GM19035 (cell line): ENCODE data around the gene PIGL.
"Not testable (repeated sequence)": the region's sequence is repeated elsewhere in the genome, so short reads cannot be mapped to it uniquely, and the experiment has no call there.

Experiments
- ATAC-seq: cut with Tn5 transposase; IDR thresholded peaks from one replicate; pipeline ENCODE4 v1.9.1; 2021; ENCODE audit not compliant: unreplicated experiment

The PIGL gene

GRCh38 chr17:16273499-16273898 is 56.5 kb downstream of the PIGL start:
- ATAC-seq = no peak

- no peak for ATAC-seq
Observed at GRCh38 chr17:16273929-16274339, 56.9 kb downstream of the PIGL start.

GRCh38 chr17:16275024-16275423 is 58.0 kb downstream of the PIGL start:
- ATAC-seq = no peak

DNA sequence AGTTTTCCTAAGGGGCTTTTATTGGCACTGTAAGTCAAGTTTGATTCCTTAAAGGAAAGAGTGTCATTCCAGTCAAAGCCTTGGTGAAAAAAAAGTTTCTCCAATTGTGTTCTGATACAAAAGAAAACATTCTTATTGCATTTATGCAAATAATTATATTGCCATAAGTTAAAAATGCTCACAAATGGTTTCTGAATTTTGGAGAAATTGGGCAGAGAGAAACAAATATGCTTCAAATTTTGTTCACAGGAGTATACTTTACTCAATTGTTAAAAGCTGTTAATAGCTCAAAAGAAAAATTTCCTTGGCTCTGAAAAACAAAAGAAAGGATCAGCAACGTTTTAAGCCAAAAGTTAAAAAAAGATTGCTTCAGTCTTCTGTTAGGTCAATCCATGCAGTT is 60.2 kb downstream of the PIGL start:
- ATAC-seq = no peak

DNA sequence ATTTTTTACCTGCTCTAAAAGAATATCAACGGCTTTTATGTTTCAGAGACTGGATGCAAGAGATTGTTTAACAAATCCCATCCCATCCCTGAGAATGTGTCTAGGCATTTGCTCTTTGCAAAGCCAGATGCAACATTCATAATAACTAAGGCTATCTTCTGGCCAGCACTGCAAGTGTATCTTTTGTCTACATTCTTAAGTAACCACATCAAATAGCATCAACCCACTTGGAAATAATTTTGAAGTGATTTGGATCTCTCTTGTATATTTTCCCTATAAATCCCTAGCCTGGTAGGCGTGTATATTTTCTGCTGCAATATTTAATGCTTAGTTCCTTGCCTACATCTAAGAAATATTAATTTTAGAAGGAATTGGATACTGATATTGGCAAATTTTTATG is 64.3 kb downstream of the PIGL start:
- ATAC-seq = no peak

- ATAC-seq = no peak
Observed at GRCh38 chr17:16282522-16282921, 65.5 kb downstream of the PIGL start.

- no peak for ATAC-seq
Observed at GRCh38 chr17:16283705-16284104, 66.7 kb downstream of the PIGL start.

DNA sequence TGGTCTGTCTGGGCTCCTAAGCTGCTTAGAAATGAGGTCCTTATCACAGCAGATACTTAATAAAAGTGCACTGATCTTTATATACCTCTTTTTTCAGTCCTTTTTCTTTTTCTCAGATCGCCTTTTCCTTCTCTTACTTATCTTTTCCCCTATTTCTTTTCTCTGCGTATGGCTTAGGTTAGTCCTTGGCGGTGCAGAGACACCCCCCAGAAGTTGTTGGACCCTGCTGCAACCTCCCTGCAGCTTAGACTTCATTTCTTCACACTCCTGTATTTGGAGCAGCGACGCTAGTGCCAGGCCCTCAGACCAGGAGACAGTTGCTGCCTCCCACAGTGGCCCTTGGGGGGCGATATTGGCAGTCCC is 68.6 kb downstream of the PIGL start:
- ATAC-seq = no peak

GRCh38 chr17:16286009-16286946 is 69.3 kb downstream of the PIGL start:
- ATAC-seq = peak; percentile 85

GRCh38 chr17:16286947-16287562 is 70.0 kb downstream of the PIGL start:
- ATAC-seq = no peak

GRCh38 chr17:16287563-16288027 is 70.6 kb downstream of the PIGL start:
- ATAC-seq = no peak

GRCh38 chr17:16288860-16289571 is 72.0 kb downstream of the PIGL start:
- no peak for ATAC-seq

DNA sequence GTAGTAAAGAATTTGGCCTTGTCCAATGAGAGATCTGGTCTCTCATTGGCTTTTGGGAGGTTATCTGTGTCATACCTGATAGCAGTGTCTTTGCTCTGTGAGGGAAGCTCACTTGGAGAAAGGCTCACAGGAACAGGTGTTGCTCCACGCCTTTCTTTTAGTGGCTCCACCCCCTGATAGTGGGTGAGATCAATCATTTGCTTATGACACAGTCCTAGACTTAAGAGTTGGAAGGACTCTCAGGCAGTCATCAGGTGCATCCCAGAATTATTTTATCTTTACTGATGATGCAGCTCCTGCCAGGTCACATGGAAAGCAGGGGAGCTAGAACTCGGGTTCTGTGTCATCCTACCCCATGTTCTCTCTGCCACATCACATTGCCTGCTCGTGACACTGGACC is 76.9 kb downstream of the PIGL start:
- ATAC-seq = no peak

DNA sequence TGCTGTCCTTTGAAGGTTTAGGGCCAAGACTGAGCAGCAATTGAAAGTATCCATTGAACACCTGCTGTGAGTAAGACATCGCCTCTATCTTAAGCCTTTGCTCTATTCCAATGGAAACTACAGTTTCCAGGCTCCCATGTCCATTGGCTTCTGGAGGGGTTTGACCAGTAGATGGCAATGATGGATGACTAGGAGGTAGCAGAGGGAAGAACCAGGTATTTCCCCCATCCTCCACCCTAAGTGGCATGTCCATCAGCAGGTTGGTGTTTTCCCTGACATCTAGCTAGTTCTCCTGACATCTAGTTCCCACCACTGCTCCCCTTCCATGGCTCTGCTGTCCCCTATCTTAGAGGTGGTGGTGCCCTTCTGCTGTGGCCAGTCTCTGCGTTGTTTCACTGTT is 77.5 kb downstream of the PIGL start:
- no peak for ATAC-seq

GRCh38 chr17:16296072-16296471 is 79.1 kb downstream of the PIGL start:
- ATAC-seq = not testable (repeated sequence)

DNA sequence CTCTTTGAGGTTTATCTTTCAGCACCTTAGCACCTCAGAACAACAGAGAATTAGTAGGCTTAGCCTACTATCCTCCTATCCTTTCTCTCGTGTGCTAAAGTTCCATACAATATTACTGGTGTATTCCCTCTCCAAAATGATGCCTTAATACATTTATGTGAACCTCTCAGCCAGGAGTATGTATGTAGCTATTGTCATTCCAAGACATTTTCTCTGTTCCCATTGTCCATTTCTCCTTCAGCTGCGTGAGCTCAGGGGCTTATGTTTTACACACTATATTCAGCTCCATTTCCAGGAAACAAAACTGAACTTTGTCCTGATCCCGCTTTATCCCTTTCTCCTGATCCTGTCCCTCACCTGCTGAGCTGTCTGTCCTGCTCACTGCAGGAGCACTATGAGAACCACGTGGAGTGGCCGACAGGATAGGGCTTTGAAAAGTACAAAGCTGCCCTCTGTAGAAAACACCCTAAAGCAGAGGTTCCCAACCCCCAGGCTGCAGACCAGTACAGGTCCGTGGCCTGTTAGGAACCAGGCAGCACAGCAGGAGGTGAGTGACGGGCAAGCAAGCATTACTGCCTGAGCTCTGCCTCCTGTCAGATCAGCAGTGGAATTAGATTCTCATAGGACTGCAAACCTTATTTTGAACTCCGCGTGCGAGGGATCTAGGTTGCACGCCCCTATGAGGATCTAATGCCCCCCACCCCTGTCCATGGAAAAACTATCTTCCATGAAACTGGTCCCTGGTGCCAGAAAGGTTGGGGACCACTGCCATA is 80.5 kb downstream of the PIGL start:
- ATAC-seq = no peak

DNA sequence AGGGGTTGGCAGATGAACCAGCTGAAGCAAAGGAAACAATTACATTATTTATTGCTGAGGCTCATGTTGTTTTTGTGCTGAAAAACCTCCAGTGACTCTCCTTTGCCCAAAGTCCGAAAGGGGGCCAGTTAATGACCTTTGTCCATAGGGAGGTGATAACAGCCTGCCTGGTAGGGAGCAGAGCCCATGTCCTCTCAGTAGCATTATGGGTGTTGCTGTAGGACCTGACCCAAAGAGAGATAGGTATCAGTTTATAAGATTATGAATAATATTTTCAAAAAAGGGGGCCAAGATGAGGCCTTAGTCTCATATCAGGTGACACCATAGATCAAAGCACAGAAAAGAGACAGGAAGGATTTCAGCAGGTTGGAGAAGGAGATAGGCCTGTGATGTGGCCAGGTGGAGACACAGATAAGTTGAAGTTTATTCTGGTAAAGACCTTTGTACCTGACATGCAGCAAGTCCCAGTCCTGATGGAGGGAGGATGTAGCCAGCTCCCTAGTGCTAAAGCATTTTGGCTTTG is 81.2 kb downstream of the PIGL start:
- no peak for ATAC-seq

- ATAC-seq = no peak
Observed at GRCh38 chr17:16300554-16300953, 83.5 kb downstream of the PIGL start.

DNA sequence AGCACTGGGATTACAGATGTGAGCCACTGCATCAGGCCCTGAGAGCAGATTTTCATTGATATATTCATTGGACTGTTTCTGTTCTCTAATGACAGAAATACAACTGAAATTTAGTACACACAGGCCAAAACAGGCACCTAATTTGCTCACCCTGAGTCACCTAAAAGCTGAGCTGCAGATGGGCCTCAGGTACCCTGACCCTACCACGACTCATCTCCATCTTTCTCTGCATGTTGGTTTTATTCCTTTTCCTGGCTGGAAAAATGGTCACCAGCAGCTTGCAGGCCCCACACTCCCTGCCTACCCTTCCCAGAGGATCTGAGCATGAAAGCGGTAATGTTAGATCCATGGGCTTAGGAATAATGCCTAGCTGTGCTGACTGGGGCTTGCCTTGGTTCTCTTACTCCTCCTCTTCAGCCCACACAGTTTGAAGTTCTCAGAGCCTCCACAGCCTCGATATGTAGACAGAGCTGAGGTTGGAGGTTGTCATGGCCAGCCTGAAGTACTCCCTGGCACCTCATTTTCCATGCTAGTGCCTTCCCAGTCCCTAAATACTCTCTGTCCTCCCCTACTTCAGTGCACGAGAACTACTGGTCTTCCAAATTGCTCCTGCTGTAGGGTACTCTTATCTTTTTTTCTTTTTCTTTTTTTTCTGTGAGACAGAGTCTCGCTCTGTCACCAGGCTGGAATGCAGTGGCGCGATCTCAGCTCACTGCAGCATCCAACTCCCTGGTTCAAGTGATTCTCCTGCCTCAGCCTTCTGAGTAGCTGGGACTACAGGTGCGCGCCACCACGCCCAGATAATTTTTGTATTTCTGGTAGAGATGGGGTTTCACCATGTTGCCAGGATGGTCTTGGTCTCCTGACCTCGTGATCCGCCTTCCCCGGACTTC is 85.2 kb downstream of the PIGL start:
- ATAC-seq = no peak

DNA sequence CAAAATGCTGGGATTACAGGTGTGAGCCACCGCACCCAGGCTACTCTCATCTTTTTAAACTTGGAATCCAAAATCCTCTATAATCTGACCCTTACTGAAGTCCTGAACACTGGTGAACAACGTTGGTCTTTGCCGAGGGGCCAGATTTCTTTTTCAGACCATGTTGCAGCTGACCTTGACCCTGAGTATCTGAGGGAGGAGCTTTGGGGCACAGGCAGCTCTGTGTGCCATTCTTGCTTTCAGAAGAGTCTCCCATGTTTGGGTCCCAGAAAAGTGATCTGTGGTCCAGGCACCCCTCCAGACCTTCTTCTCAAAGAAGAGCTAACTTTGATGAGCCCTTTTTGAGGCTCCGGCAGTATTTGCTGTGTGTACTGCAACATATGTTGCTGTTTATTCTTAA is 85.8 kb downstream of the PIGL start:
- no peak for ATAC-seq
